Measurements from ENCODE around the gene PKP1.
"Not testable (repeated sequence)": the region's sequence is repeated elsewhere in the genome, so short reads cannot be mapped to it uniquely, and the experiment has no call there.

The PKP1 gene

DNA sequence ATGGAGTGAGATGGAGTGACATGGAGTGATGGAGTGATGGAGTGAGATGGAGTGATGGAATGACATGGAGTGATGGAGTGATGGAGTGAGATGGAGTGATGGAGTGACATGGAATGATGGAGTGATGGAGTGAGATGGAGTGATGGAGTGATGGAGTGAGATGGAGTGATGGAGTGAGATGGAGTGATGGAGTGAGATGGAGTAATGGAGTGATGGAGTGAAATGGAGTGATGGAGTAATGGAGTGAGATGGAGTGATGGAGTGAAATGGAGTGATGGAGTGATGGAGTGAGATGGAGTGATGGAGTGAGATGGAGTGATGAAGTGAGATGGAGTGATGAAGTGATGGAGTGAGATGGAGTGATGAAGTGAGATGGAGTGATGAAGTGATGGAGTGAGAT is 25.2 kb upstream of the PKP1 start:
- not testable (repeated sequence) for H2BK15ac ChIP-seq (ENCODE audit: low read length); H3K4me2 ChIP-seq (ENCODE audit: insufficient read depth, low read length, poor library complexity, severe bottlenecking); H4K91ac ChIP-seq (ENCODE audit: low read depth, low read length, poor library complexity); H3K27ac ChIP-seq (replicated peaks; ENCODE audit: low read length); H4K8ac ChIP-seq (ENCODE audit: low read depth, low read length); H3K18ac ChIP-seq (ENCODE audit: low read length); H2BK5ac ChIP-seq (ENCODE audit: low read length); H3K23ac ChIP-seq (ENCODE audit: low read depth, low read length, poor library complexity); DNase-seq (ENCODE audit: low spot score); H3K36me3 ChIP-seq (replicated peaks in 1 of 2; ENCODE audit: control insufficient read depth in 2 of 2, insufficient read depth in 2 of 2, low read length in 2 of 2); H3K14ac ChIP-seq (ENCODE audit: low read length); H3K4me1 ChIP-seq (ENCODE audit: control insufficient read depth in 2 of 2, insufficient read depth in 1 of 2, low read depth in 1 of 2, low read length in 2 of 2); H3K9me3 ChIP-seq (replicated peaks in 1 of 2; ENCODE audit: control insufficient read depth in 2 of 2, insufficient read depth in 1 of 2, low read depth in 1 of 2, low read length in 2 of 2); H2AFZ ChIP-seq (ENCODE audit: low read length); H3K4me3 ChIP-seq (ENCODE audit: low read length in 2 of 2); H2BK12ac ChIP-seq (ENCODE audit: low read length); H3K9ac ChIP-seq (ENCODE audit: low read depth, low read length, poor library complexity); H2BK120ac ChIP-seq (ENCODE audit: low read depth, low read length); H3K4ac ChIP-seq (ENCODE audit: low read length); H3K79me1 ChIP-seq (ENCODE audit: low read depth, low read length); H2AK5ac ChIP-seq (ENCODE audit: low read depth, low read length)
- peaks cover 0 to 25% (median 3%) of the 10 kb centered on the region in 3 experiments for H3K27me3 ChIP-seq (ENCODE audit: control insufficient read depth in 3 of 3, insufficient read depth in 3 of 3, low read depth in 1 of 3, low read length in 3 of 3)

DNA sequence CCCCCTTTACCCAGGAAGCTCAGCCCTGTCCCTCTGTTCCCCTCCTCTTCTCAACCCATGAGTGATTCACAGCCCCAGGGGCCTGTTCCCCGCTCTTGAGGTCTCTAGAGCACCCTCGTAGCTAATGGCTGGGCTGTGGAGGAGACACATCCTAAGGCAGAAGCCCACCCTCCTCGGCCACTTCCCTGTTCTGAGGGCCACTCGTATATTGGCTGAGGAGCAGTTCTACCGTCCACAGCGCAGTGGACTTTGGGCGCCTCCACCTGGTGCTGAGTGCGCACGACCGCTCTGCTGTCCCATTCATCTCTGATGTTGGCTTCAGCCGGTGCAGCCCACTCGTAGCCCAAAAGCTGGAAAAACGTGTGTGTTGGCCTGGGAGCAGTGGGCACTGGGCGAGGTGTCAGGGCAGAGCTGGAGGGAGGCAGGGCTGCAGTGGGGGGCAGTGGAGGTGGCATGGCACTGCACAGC is 24.5 kb upstream of the PKP1 start:
- no peaks in the 10 kb centered on the region for H3K79me1 ChIP-seq (ENCODE audit: low read depth, low read length)
- H4K91ac ChIP-seq (ENCODE audit: low read depth, low read length, poor library complexity), result no peak overlapping the region
- H3K36me3 ChIP-seq (replicated peaks in 1 of 2; ENCODE audit: control insufficient read depth in 2 of 2, insufficient read depth in 2 of 2, low read length in 2 of 2), result no peaks in the 10 kb centered on the region
- H2BK5ac ChIP-seq (ENCODE audit: low read length), result peak overlapping the region; percentile 41
- H3K14ac ChIP-seq (ENCODE audit: low read length), result peak overlapping the region; percentile 87
- H3K23ac ChIP-seq (ENCODE audit: low read depth, low read length, poor library complexity), result peak overlapping the region; percentile 17
- peaks cover 0 to 25% (median 3%) of the 10 kb centered on the region in 3 experiments for H3K27me3 ChIP-seq (ENCODE audit: control insufficient read depth in 3 of 3, insufficient read depth in 3 of 3, low read depth in 1 of 3, low read length in 3 of 3)
- peaks cover 0 to 8% of the 10 kb centered on the region in 2 donors for H3K4me1 ChIP-seq (ENCODE audit: control insufficient read depth in 2 of 2, insufficient read depth in 1 of 2, low read depth in 1 of 2, low read length in 2 of 2)
- H2BK12ac ChIP-seq (ENCODE audit: low read length), result no peak overlapping the region
- peak overlapping the region; percentile 47 for H2AK5ac ChIP-seq (ENCODE audit: low read depth, low read length)
- H3K4me3 ChIP-seq (ENCODE audit: low read length in 2 of 2), result no peak overlapping the region
- no CpG with 5 or more reads among the region's 14 CpGs for WGBS, 2 donors (ENCODE audit: extremely low coverage in 2 of 2, insufficient read length in 2 of 2, insufficient replicate concordance in 1 of 2)
- no peak overlapping the region for H2BK120ac ChIP-seq (ENCODE audit: low read depth, low read length)
- no peak overlapping the region for H4K8ac ChIP-seq (ENCODE audit: low read depth, low read length)
- no peak for DNase-seq (ENCODE audit: low spot score)
- no peak overlapping the region for H3K27ac ChIP-seq (replicated peaks; ENCODE audit: low read length)
- no peak overlapping the region for H2AFZ ChIP-seq (ENCODE audit: low read length)
- no peak overlapping the region for H3K4me2 ChIP-seq (ENCODE audit: insufficient read depth, low read length, poor library complexity, severe bottlenecking)
- no peak overlapping the region for H3K4ac ChIP-seq (ENCODE audit: low read length)
- no peaks in the 10 kb centered on the region for H3K9me3 ChIP-seq (replicated peaks in 1 of 2; ENCODE audit: control insufficient read depth in 2 of 2, insufficient read depth in 1 of 2, low read depth in 1 of 2, low read length in 2 of 2)
- H2BK15ac ChIP-seq (ENCODE audit: low read length), result peak overlapping the region; percentile 15
- H3K18ac ChIP-seq (ENCODE audit: low read length), result peak overlapping the region; percentile 60
- H3K9ac ChIP-seq (ENCODE audit: low read depth, low read length, poor library complexity), result no peak overlapping the region

DNA sequence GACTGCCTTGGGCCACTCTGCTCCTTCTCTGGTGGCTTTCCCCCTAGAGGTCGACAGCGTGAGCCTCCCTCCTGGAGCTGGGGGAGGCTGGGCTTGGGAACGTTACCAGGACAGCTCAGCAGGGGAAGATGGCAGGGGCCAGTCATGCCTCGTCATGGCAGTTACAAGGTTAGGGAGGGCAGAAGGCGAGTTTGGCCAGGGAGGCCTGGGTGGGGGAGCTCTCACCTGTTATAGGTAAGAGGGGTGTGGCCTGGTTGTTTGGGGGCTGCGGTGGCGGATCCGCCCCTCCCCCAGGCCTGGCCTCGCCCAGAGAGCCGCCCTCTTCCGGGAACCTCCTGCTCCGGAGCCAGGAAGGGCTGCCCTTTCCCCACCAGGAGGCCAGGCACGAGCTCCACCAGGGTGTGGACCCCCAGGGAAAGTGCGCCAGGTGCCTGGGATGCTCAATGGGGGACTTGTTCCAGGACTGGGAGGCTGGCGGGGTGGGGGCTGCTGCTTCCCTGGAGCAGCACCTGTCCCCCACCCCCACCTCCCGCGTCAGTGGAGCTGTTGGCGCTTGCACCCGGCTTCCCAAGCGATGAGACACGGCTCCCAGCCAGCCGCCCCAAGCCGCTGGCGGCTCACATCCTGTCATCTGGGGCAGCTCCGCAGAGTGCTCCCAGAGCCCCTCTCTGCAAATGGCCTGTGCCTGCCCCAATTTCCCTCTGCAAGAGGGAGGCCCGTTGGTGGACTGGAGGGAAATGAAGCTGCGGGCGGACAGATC is 23.6 kb upstream of the PKP1 start:
- Histone ChIP-seq H3K23ac (ENCODE audit: low read depth, low read length, poor library complexity) (peak overlapping the region; percentile 10), H2AFZ (ENCODE audit: low read length) (peak overlapping the region; percentile 40), H2BK15ac (ENCODE audit: low read length) (no peak overlapping the region), H3K27ac (replicated peaks; ENCODE audit: low read length) (no peak overlapping the region), H3K9me3 (replicated peaks in 1 of 2; ENCODE audit: control insufficient read depth in 2 of 2, insufficient read depth in 1 of 2, low read depth in 1 of 2, low read length in 2 of 2) (no peaks in the 10 kb centered on the region), H2BK5ac (ENCODE audit: low read length) (peak overlapping the region; percentile 13), H3K4ac (ENCODE audit: low read length) (no peak overlapping the region), H2BK120ac (ENCODE audit: low read depth, low read length) (peak overlapping the region; percentile 18), H3K79me1 (ENCODE audit: low read depth, low read length) (no peaks in the 10 kb centered on the region), H3K36me3 (replicated peaks in 1 of 2; ENCODE audit: control insufficient read depth in 2 of 2, insufficient read depth in 2 of 2, low read length in 2 of 2) (no peaks in the 10 kb centered on the region), H2AK5ac (ENCODE audit: low read depth, low read length) (no peak overlapping the region), H3K4me3 (ENCODE audit: low read length in 2 of 2) (no peak overlapping the region), H3K27me3 (ENCODE audit: control insufficient read depth in 3 of 3, insufficient read depth in 3 of 3, low read depth in 1 of 3, low read length in 3 of 3) (peaks cover 0 to 25% (median 3%) of the 10 kb centered on the region in 3 experiments), H3K14ac (ENCODE audit: low read length) (no peak overlapping the region), H4K91ac (ENCODE audit: low read depth, low read length, poor library complexity) (no peak overlapping the region), H3K4me2 (ENCODE audit: insufficient read depth, low read length, poor library complexity, severe bottlenecking) (peak overlapping the region; percentile 43), H3K4me1 (ENCODE audit: control insufficient read depth in 2 of 2, insufficient read depth in 1 of 2, low read depth in 1 of 2, low read length in 2 of 2) (peaks cover 0 to 8% of the 10 kb centered on the region in 2 donors), H4K8ac (ENCODE audit: low read depth, low read length) (no peak overlapping the region), H2BK12ac (ENCODE audit: low read length) (no peak overlapping the region), H3K18ac (ENCODE audit: low read length) (peak overlapping the region; percentile 90), H3K9ac (ENCODE audit: low read depth, low read length, poor library complexity) (peak overlapping the region; percentile 31)
- WGBS, 2 donors (ENCODE audit: extremely low coverage in 2 of 2, insufficient read length in 2 of 2, insufficient replicate concordance in 1 of 2), result no CpG with 5 or more reads among the region's 28 CpGs
- no peak for DNase-seq (ENCODE audit: low spot score)

DNA sequence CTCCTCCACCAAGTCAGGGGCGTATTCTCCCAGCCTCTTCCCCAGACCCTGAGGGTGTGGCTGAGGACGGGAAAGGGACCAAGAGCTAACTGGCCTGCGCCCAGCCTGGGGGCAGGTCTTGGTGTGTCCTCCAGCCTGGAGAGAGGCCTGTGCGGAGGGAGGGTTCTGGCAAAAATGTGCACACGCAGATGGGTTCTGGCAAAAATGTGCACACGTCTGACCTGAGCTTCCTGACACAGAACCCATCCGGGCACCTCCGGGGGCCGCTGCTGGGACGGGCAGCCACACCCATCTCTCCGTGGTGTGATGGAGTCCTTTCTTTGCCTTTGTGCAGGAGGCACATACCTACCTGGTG is 23.1 kb upstream of the PKP1 start:
- Histone ChIP-seq H3K4me3 (ENCODE audit: low read length in 2 of 2) (no peak overlapping the region), H4K8ac (ENCODE audit: low read depth, low read length) (no peak overlapping the region), H2AK5ac (ENCODE audit: low read depth, low read length) (no peak overlapping the region), H3K18ac (ENCODE audit: low read length) (peak overlapping the region; percentile 90), H2AFZ (ENCODE audit: low read length) (peak overlapping the region; percentile 40), H2BK5ac (ENCODE audit: low read length) (peak overlapping the region; percentile 13), H3K4me1 (ENCODE audit: control insufficient read depth in 2 of 2, insufficient read depth in 1 of 2, low read depth in 1 of 2, low read length in 2 of 2) (peaks cover 0 to 8% of the 10 kb centered on the region in 2 donors), H2BK15ac (ENCODE audit: low read length) (no peak overlapping the region), H2BK12ac (ENCODE audit: low read length) (no peak overlapping the region), H4K91ac (ENCODE audit: low read depth, low read length, poor library complexity) (no peak overlapping the region), H3K27me3 (ENCODE audit: control insufficient read depth in 3 of 3, insufficient read depth in 3 of 3, low read depth in 1 of 3, low read length in 3 of 3) (peaks cover 0 to 28% (median 3%) of the 10 kb centered on the region in 3 experiments), H3K9me3 (replicated peaks in 1 of 2; ENCODE audit: control insufficient read depth in 2 of 2, insufficient read depth in 1 of 2, low read depth in 1 of 2, low read length in 2 of 2) (no peaks in the 10 kb centered on the region), H3K27ac (replicated peaks; ENCODE audit: low read length) (no peak overlapping the region), H3K4me2 (ENCODE audit: insufficient read depth, low read length, poor library complexity, severe bottlenecking) (no peak overlapping the region), H3K4ac (ENCODE audit: low read length) (no peak overlapping the region), H3K79me1 (ENCODE audit: low read depth, low read length) (no peaks in the 10 kb centered on the region), H3K14ac (ENCODE audit: low read length) (no peak overlapping the region), H3K36me3 (replicated peaks in 1 of 2; ENCODE audit: control insufficient read depth in 2 of 2, insufficient read depth in 2 of 2, low read length in 2 of 2) (no peaks in the 10 kb centered on the region), H2BK120ac (ENCODE audit: low read depth, low read length) (no peak overlapping the region), H3K9ac (ENCODE audit: low read depth, low read length, poor library complexity) (peak overlapping the region; percentile 31), H3K23ac (ENCODE audit: low read depth, low read length, poor library complexity) (peak overlapping the region; percentile 10)
- DNase-seq (ENCODE audit: low spot score), result no peak
- no CpG with 5 or more reads among the region's 11 CpGs for whole genome bisulfite sequencing, 2 donors (ENCODE audit: extremely low coverage in 2 of 2, insufficient read length in 2 of 2, insufficient replicate concordance in 1 of 2)
